Measurements from ENCODE around the gene MEIS2.

Gene MEIS2

DNA sequence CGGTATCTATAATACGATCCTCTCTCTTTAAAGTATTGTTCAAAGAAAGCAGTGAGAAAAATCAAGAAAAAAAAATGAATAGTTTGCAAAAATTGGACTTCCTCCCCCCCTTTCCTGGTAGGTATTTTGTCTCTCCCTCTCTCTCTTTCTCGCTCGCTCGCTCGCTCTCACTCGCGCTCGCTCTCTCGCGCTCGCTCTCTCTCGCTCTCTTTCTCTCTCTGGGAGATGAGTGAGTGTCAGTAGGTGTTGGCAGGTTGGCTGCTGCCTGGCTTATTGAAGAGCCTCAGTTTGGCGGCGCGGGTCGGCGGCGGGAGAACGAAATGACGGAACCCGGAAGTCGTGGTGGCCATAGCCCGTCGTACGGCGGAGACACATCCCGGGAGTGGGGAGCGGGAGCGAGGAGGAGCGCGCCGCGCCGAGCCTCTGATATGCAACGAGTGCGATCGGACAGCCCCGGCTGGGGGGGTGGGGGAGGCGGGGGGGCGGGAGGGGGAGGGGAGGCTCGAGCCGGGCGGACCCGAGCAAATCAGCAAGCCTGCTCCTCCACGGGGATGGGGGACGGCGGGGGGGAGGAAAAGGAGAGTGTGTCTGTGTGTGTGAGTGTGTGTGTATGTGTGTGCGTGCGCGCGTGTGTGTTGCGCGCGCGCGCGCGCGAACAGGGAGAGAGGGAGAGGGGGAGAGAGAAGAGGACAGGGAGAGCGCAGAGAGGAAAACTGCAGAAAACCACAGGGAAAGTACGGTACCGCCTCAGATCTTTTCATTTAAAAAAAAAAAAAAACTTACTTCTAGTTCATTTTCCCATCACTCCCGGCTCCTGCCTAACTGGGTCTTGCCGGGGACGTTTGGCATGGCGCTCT lies at the start of gene MEIS2:
Gene MEIS2, minus strand, starts transcription at position 441 of the 857 bp plus-strand sequence. CDS start 1,083 bp downstream, outside the sequence.
- DNase-seq, result peak; percentile 92

DNA sequence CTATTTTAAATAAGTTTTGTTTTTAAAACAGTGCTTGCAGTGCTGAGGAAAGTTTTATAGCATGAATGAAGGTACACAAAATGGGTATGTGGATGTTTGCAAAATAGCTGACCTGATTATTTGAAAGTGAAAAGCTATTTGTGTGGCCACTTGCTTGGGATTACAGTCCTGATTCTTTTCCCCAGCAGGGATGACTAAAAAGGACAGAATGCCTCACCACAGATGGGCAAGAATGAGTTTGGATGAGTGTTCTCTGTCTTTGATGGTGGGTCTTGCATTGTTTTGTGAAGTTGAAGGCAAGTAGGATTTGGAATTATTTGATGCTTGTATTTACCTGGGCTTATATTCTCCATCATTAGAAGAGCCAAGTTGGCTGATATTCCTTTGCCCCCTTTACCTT lies 48.8 kb upstream of the MEIS2 start:
- DNase-seq, result no peak

- no peak for DNase-seq
Observed at GRCh38 chr15:37148714-37149113, 48.4 kb upstream of the MEIS2 start.

DNA sequence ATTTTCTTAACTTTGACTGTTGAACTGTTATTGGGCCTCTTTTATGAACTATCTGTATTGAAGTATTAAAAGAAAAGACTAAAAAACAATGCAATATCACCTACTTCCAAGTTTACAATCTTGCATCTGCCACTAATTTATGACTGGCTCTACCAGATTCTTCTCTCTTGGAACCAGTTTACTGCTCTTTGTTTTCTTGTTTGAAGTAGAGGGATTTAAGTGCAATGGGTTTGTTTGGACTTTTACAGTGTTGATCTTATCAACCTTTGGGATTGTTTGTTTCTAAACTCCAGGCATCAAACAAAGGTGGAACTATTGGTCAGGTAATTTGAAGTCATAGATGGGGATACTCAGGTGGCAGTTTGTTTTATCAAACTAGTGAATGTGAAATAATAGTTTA lies 43.0 kb upstream of the MEIS2 start:
- DNase-seq, result no peak

GRCh38 chr15:37142371-37142770 lies 42.0 kb upstream of the MEIS2 start:
- no peak for DNase-seq

DNA sequence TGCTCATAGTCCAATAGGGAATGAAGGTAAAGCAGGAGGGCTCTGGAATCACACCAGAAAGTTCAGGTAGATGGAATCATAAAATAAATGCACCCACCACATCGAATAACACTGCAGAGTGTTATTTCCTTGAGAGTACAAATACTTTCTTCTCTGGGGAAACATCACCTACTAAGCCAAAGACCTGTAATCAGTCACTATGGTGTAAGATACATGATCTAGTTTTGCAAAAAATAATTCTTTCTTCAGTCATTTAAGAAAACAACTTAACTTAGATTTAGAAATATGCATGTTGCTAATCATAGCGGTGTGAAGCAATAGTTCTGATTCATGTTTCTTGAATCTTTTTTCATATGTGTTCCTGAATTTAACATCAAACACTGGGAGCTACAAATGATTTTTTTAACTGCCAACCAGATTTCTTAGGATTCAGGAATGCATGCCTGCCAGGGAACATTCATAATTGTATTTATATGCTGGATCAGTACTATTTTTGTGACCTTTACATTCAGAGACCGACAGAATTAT lies 40.2 kb upstream of the MEIS2 start:
- DNase-seq, result peak; percentile 23

- DNase-seq, result no peak
Observed at GRCh38 chr15:37138591-37139215, 38.4 kb upstream of the MEIS2 start.

DNA sequence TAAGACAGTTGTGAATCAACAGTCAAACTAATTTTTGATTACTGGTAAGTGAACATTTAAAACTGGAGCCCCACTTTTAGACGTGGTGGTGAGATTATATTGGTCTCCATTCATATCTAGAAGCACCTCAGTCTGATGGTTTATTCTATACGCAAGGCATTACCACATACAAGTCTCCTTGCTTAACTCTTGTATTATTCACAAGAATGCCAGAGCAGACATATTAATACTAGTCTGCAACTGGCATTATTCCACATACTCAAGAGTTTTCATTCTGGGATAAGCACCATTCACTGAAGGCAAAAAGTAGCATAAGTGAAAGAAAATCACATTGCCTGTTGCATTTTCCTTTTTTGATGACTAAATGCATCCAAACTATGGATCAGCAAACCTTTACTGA lies 36.9 kb upstream of the MEIS2 start:
- no peak for DNase-seq

DNA sequence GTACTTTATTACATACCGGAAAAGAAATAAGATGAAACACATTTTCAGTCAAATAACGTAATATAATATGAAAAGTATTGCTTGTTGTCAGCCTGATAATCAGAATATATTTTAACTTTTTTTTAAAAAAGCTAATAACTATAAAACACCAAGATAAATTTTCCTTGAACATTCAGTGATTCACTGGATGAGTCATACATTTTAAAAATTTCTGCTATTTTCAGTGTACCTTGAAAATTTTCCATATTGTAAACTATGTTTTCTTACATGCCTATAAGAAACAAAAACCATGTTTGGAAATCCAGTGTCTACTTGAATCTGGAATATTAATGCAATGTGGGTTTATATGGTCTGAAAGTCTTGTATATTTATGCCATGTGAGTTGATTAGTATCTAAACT lies 36.3 kb upstream of the MEIS2 start:
- no peak for DNase-seq

DNA sequence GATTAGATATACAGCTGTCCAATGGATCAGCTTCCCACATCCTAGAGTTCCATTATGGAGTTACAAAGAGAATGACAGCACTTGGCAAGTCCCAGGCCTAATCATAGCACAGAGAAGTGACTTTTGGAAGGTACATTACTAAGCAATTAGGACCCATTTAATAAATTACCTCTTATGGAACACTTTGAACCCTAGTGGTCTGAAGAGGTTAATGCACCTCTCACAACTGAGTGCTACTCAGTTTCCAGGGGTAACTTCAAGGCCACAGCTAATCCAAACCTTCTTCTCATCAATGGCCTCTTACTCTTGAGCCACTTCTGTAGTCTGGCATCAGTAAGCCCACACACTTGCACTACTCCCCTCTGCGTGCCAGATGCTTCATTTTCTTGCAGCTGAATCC lies 34.9 kb upstream of the MEIS2 start:
- DNase-seq, result no peak

GRCh38 chr15:37134699-37135131 lies 34.4 kb upstream of the MEIS2 start:
- peak; percentile 55 for DNase-seq

- DNase-seq, result no peak
Observed at GRCh38 chr15:37134244-37134643, 33.9 kb upstream of the MEIS2 start.

GRCh38 chr15:37133602-37134001 lies 33.3 kb upstream of the MEIS2 start:
- peak; percentile 37 for DNase-seq

GRCh38 chr15:37132826-37133417 lies 32.6 kb upstream of the MEIS2 start:
- no peak for DNase-seq

GRCh38 chr15:37131621-37132020 lies 31.3 kb upstream of the MEIS2 start:
- DNase-seq, result no peak

GRCh38 chr15:37130356-37130755 lies 30.0 kb upstream of the MEIS2 start:
- no peak for DNase-seq

DNA sequence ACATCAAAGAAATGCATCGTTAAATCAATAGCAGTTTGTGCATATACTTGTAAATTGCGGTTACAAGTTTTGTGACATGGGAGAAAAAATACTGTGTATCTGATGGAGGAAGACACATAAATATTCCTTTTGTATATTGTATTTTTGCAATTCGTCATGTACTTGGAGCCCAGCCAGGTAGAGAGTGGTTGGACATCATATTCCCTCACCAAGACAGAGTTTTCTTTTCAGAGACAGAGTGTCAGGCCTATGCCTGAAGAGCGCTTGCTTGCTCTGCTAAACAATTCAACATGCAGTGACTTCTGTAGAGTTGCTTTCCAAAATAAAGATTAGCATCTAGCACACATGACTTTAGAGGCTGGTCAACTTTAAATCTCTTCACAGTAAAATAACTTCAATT lies 24.8 kb upstream of the MEIS2 start:
- DNase-seq, result peak; percentile 19

- DNase-seq, result no peak
Observed at GRCh38 chr15:37124331-37124730, 24.0 kb upstream of the MEIS2 start.

DNA sequence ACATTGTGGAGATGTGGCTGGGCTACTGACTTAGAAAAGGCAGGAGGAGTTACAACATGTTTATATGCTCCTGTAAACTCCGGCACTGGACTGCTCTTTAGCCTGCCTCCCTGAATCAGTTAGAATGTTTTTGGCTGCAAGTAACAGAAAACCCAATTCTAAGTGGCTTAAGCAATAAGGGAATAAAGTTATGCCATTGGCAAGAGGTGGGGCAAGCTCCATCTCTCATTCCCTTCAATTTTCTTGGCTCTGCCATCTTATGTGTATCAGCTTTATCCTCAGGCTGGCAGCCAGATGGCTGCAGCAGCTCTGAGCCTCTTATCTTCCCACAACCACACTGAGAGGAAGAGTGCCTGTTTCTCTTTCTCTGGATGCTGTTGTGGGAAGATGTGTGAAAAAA lies 22.4 kb upstream of the MEIS2 start:
- DNase-seq, result no peak

DNA sequence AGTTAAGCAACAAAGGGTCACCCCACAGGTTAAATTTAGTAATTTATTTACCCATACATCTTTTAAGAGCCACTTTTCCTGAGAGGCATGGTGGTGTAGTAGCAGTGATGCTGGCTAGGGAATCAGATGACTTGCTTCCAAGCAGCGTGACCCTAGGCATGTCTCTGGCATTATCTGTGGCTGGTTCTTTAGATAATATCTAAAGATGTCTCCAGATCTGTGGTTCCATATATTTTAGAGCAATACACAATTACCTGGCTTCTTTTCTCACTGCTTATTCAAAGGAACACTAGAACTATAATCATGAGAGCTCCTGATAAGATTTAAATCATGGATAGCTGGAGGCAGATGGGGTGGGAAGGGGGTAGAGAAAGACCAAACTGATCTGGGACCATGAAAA lies 21.1 kb upstream of the MEIS2 start:
- no peak for DNase-seq

- no peak for DNase-seq
Observed at GRCh38 chr15:37117030-37117429, 16.7 kb upstream of the MEIS2 start.

DNA sequence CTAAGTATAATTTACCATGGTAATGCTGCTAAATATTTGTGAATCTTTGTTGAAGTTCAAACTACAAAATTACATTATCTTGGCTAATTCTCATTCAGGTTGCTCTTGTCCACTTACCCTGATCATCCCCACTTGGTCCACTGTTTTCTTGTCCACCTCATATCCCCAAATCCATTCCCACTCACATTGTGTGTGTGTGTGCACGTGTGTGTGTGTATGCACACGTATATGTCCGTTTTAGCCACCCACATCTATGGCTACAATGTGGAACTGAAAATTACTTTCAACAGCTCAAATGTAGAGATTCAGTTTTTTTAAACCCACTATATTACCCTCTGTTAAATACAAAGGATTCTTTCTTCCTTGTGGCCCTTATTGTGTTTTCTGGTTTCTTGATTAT lies 15.2 kb upstream of the MEIS2 start:
- DNase-seq, result no peak

GRCh38 chr15:37112971-37113670 lies 12.8 kb upstream of the MEIS2 start:
- no peak for DNase-seq
